GM18499 (cell line): Measurements from ENCODE around the gene DOK7.
"Not testable (repeated sequence)": the region's sequence is repeated elsewhere in the genome, so short reads cannot be mapped to it uniquely, and the experiment has no call there.

Source experiments
- ATAC-seq: cut with Tn5 transposase; IDR thresholded peaks from one replicate; pipeline ENCODE4 v1.9.1; 2021; ENCODE audit warnings: moderate number of reproducible peaks; ENCODE audit not compliant: insufficient read depth, unreplicated experiment

DOK7 gene

DNA sequence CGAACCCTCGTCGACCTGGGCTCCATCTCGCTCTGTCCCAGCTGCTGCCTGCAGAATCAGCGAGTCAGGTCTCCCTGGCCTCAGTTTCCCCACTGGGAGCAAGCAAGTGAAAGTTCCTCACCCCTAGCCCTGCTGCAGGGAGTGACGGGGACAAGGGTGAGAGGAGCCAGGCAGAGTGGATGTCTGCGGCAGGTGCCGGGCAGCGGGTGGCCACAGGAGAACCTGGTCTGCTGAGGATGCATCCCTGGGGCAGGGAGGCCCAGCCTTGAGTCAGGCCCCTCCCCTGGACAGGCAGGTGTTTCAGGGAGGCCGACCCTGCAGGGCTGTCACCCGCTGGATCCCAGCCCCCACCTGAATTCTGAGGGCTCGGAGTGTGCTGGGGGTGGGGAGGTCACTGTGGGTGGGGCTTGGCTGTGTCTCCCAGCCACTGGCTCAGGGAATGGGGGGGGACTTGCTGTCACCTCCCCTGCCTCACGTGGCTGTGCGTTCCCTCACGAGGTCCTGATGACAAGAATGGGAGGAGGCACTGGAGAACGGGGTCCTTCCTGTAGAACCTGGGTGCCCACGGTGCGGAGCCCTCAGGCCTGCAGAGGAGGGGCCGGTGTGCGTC, 35.9 kb downstream of the DOK7 start:
- no peak for ATAC-seq

GRCh38 chr4:3499710-3500109, 36.6 kb downstream of the DOK7 start:
- no peak for ATAC-seq

DNA sequence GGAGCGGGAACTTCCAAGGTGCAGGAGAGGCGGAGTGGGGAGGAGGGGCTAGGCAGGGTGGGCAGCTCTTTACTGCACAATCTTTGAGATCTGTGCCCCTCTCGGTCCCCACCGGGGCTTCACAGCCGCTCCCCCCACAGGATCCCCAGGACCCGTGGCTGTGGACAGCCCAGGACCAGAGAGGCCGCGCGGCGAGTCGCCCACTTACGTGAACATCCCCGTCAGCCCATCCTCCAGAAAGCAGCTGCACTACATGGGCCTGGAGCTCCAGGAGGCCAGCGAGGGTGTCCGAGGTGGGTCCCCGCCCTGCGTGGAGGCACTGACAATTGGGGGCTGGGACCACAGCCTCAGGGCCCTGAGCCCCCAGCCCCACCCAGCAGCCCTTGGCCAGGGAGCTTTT, 37.0 kb downstream of the DOK7 start:
- ATAC-seq: no peak

DNA sequence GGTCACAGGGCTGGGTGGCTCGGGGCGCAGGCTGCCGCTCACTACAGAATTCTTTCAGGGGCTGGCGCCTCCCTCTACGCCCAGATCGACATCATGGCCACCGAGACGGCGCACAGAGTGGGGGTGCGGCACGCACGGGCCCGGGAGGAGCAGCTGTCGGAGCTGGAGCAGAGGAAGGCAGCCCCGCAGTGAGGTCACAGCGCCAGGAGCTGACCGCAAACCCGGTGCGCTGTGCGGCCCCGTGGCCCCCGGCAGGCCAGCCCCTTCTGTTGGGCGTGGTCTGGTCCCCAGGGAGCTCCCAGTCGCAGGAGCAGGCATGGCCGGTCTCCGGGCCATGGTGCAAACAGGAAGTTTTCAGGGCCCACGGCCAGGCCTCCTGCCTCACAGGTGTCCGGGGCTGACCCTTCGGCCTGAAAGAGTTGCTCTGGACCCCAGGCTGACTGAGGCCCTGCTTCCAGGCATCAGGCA, 37.6 kb downstream of the DOK7 start:
- no peak for ATAC-seq

DNA sequence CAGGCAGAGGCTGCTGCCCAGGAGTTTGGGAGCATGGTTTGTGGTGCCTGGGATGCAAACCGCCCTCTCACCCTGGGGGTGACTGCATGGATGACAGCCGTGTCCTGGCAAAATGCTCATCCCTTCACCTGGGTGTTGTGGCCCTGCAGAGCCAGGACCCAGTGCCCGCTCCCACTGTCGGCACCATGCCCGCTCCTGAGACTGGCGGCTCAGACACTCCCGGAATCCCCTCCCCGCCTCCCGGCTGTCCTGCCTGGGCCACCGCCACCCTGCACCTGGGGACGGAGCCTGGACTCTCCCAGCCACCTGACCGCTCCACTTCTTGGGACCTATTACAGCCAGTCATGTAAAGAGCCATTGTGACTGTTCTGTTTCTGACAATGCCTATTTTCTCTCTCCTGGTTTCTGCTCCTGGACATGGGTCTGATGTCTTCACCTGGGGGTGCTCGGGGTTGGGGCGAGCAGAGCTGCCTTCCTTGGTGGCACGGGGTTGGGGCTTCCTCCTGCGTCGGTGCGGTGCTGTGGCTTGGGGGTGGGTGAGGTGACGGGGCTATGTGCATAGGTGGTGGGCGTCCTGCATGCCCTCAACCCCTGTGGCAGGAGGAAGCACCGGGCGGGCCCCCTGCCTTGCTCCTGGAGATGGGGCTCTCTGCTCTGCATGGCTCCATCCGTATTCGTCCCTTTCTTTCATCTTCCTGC, 38.2 kb downstream of the DOK7 start:
- no peak for ATAC-seq

- ATAC-seq: no peak
These were observed 38.8 kb downstream of the DOK7 start for GRCh38 chr4:3501825-3502425.

DNA sequence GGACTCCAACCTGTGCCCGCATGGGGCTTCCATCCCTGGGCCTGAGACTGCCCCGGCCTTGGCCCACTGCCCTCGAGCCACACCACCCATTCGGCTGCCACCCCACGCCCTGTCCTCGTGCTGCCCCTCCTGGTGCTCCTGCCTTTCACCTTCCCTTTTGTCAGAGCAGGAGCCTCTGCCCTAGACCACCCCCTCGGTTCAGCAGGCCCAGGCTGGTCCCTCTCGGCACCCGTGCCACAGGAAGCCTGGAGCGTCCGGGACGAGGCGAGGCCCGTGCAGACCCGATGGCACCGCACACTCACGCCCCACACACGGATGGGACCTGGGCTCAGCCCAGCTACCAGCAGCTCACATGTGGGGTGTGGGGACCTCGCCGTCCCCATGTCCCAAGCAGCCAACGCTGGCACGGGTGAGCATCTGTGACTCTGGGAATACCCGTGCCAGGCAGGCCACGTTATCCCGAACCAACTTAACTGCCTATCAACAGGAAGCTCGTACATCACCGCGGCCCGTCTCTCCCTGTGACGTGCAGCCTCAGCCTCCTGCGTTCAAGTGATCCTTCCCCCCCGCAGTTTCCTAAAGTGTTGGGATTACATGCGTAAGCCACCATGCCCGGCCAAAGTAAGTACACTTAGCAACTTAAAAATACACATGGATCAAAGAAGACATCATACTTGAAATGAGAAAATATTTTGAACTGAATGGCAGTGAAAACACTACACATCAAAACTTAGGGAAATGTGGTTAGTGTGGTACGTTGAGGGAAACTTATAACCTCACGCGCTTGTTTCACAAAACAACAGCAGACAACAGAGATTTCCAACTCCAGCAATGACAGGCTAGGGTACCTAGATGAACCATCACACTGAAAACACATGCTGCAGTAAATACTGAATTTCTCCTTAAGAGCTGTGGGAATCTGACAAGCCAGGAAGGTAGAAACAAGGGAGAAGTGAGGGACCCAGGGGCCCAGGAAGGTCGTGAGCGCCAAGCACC, 40.1 kb downstream of the DOK7 start:
- ATAC-seq: no peak

DNA sequence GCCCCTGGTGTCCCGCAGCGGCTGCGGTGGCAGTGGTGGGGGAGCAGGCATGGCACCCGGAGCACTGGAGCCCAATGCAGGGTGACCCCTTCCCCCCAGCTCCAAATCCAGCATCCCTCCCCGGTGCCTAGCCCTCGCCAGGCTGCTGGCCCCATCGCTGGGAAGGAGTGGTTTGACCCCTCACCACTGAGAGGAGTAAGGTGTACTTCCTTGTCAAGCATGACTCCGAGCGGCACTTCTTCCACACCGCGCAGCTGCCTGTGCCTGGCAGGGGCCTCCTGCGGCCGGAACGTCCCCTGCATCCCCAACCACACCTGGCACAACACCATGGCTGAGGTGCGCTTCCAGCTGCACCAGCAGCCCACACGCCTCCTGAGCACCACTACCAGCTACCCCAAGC, 42.1 kb downstream of the DOK7 start:
- no peak for ATAC-seq

GRCh38 chr4:3508542-3508941, 45.4 kb downstream of the DOK7 start:
- no peak for ATAC-seq

- ATAC-seq: no peak
These were observed 47.4 kb downstream of the DOK7 start for GRCh38 chr4:3510481-3510880.

GRCh38 chr4:3511187-3511586, 48.1 kb downstream of the DOK7 start:
- ATAC-seq: no peak

DNA sequence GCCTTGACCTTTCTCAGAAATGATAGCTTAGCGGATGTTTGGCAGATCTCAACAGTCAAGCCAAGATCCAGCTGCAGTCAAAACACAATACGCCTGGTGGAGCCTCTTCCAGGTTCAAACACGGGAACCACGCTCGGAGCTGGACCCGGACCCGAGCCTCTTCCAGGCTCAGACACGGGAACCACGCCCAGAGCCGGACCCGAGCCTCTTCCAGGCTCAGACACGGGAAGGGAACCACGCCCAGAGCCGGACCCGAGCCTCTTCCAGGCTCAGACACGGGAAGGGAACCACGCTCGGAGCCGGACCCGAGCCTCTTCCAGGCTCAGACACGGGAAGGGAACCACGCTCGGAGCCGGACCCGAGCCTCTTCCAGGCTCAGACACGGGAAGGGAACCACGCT, 48.5 kb downstream of the DOK7 start:
- not testable (repeated sequence) for ATAC-seq

DNA sequence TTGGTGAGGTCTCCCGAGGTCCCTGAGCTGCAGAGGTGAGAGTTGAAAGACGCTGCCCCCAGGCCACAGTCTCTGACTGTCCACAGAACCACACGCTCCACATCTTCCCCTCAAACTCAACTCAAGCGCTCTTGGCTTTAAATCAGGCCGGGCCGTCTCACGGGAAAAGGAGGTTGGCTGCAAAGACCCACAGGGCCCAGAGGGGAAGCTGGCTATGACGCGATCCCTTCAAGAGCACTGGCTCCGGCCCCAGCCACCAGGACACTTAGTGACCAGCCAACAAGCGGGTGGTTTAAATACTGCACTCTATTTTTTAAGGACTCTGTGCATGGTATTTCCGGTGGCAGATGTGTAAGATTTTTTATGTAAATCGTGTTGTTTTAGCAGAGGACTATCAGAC, 49.2 kb downstream of the DOK7 start:
- ATAC-seq: no peak

- no peak for ATAC-seq
These were observed 49.6 kb downstream of the DOK7 start for GRCh38 chr4:3512719-3513118.

DNA sequence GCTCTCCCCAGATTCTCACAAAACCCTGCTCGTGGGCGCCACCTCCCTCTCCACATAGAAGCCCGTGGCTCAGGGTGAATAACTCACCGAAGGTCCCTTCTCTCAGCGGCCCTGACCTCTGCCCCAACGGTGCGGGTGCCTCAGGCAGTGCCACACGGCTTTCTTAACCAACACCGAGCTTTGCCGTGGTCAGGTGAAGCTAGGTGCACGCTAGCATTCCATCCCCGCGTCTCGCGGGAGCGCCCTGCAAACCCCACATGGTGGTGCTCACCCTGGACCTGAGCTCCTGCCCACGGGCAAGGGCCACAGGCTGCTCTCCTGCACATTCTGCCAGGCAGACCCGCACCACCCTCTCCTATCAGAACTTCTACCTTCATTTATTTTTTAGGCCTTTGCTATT, 50.7 kb downstream of the DOK7 start:
- no peak for ATAC-seq

GRCh38 chr4:3514221-3514780, 51.2 kb downstream of the DOK7 start:
- ATAC-seq: no peak

- ATAC-seq: no peak
These were observed 51.8 kb downstream of the DOK7 start for GRCh38 chr4:3514806-3515501.

- no peak for ATAC-seq
These were observed 52.5 kb downstream of the DOK7 start for GRCh38 chr4:3515646-3516045.

- no peak for ATAC-seq
These were observed 53.1 kb downstream of the DOK7 start for GRCh38 chr4:3516061-3516835.
